ENCODE results near the gene REM1. TPM values are rescaled to one million over a fixed set of nuclear protein-coding genes. Genes with fewer than 3 reads are reported as not detected.
"Not testable (repeated sequence)": the region's sequence is repeated elsewhere in the genome, so short reads cannot be mapped to it uniquely, and the experiment has no call there.

REM1 gene
- total RNA-seq, 4 donors from 2014 or later, result 0.80 to 1.8 (median 1.3) TPM; not detected in 1

GRCh38 chr20:31497838-31498540 lies 22.9 kb downstream of the REM1 start:
- H3K27me3 ChIP-seq, result no peaks in the 10 kb centered on the region
- no peak overlapping the region for H3K4me3 ChIP-seq
- no peak for TF ChIP-seq POLR2A (IDR thresholded peaks at IDR 0.05)
- no peak for TF ChIP-seq EP300 (IDR thresholded peaks at IDR 0.05; ENCODE audit: low read depth)
- TF ChIP-seq CTCF (IDR thresholded peaks at IDR 0.05), result no peak
- TF ChIP-seq POLR2AphosphoS5 (IDR thresholded peaks at IDR 0.05), result no peak
- H3K9me3 ChIP-seq, result no peaks in the 10 kb centered on the region
- H3K27ac ChIP-seq, result peak overlapping the region in 2 of 4 donors; percentile 49 to 66
- in situ Hi-C loops (cut with MboI; ENCODE audit: low pct_ligation_motif_present in 1 of 4, low pct_unique_long_range_greater_than_20kb in 1 of 4, low sequenced_read_pairs in 3 of 4) (no loop called here), intact Hi-C loops (cut with DNase I; ENCODE audit: low total_unique reads) (no loop called here)
- no peak for DNase-seq
- WGBS, 2 donors (ENCODE audit: low coverage in 1 of 2), result 38% methylated on average over 6 of the region's 6 CpGs; no CpG with 5 or more reads in 1 of the 2 donors
- H3K4me1 ChIP-seq, result peaks cover 0 to 8% (median under 1%) of the 10 kb centered on the region in 4 donors
- H3K36me3 ChIP-seq, result no peaks in the 10 kb centered on the region

- Histone ChIP-seq H3K36me3 (no peaks in the 10 kb centered on the region), H3K4me1 (peaks cover 0 to 8% (median 3%) of the 10 kb centered on the region in 4 donors), H3K27ac (no peak overlapping the region), H3K9me3 (no peaks in the 10 kb centered on the region), H3K27me3 (no peaks in the 10 kb centered on the region), H3K4me3 (no peak overlapping the region)
- TF ChIP-seq POLR2AphosphoS5 (IDR thresholded peaks at IDR 0.05) (no peak), POLR2A (IDR thresholded peaks at IDR 0.05) (no peak), CTCF (IDR thresholded peaks at IDR 0.05) (no peak), EP300 (IDR thresholded peaks at IDR 0.05; ENCODE audit: low read depth) (no peak)
- 35% methylated on average over 1 of the region's 1 CpG; no CpG with 5 or more reads in 1 of the 2 donors for WGBS, 2 donors (ENCODE audit: low coverage in 1 of 2)
- DNase-seq, result no peak
- in situ Hi-C loops (cut with MboI; ENCODE audit: low pct_ligation_motif_present in 1 of 4, low pct_unique_long_range_greater_than_20kb in 1 of 4, low sequenced_read_pairs in 3 of 4), result loop anchor here in 1 of 4 donors (5.0 kb wide), 1 partner anchor 43 kb away; no protein-coding TSS in a partner anchor
- intact Hi-C loops (cut with DNase I; ENCODE audit: low total_unique reads), result no loop called here
Observed at GRCh38 chr20:31500527-31500926, 25.4 kb downstream of the REM1 start.

- intact Hi-C loops (cut with DNase I; ENCODE audit: low total_unique reads) (loop anchor here (2.0 kb wide), 1 partner anchor 42 kb away; no protein-coding TSS in a partner anchor), in situ Hi-C loops (cut with MboI; ENCODE audit: low pct_ligation_motif_present in 1 of 4, low pct_unique_long_range_greater_than_20kb in 1 of 4, low sequenced_read_pairs in 3 of 4) (loop anchor here in 1 of 4 donors (5.0 kb wide), 1 partner anchor 46 kb away; no protein-coding TSS in a partner anchor)
- H3K27me3 ChIP-seq, H3K36me3 ChIP-seq, H3K27ac ChIP-seq, H3K9me3 ChIP-seq, H3K4me1 ChIP-seq, H3K4me3 ChIP-seq: not testable (repeated sequence)
- DNase-seq, result peak; percentile 80
- WGBS, 2 donors (ENCODE audit: low coverage in 1 of 2), result 33 to 81% methylated on average over 3 to 20 of the region's 20 CpGs
- TF ChIP-seq CTCF (IDR thresholded peaks at IDR 0.05), result peak; percentile 91 to 95 (median 92)
Observed at GRCh38 chr20:31502884-31503673, 28.0 kb downstream of the REM1 start.

GRCh38 chr20:31505903-31506302 lies 30.8 kb downstream of the REM1 start:
- H3K4me3 ChIP-seq, result no peak overlapping the region
- in situ Hi-C loops (cut with MboI; ENCODE audit: low pct_ligation_motif_present in 1 of 4, low pct_unique_long_range_greater_than_20kb in 1 of 4, low sequenced_read_pairs in 3 of 4), result no loop called here
- WGBS, 2 donors (ENCODE audit: low coverage in 1 of 2), result 85% methylated on average over 1 of the region's 1 CpG
- H3K27me3 ChIP-seq, result no peaks in the 10 kb centered on the region
- H3K4me1 ChIP-seq, result peaks cover 0 to 6% (median 0%) of the 10 kb centered on the region in 4 donors
- no peaks in the 10 kb centered on the region for H3K9me3 ChIP-seq
- no peaks in the 10 kb centered on the region for H3K36me3 ChIP-seq
- DNase-seq, result no peak
- H3K27ac ChIP-seq, result no peak overlapping the region
- TF ChIP-seq CTCF (IDR thresholded peaks at IDR 0.05) (no peak), POLR2A (IDR thresholded peaks at IDR 0.05) (no peak), POLR2AphosphoS5 (IDR thresholded peaks at IDR 0.05) (no peak), EP300 (IDR thresholded peaks at IDR 0.05; ENCODE audit: low read depth) (no peak)
- intact Hi-C loops (cut with DNase I; ENCODE audit: low total_unique reads), result no loop called here

Measured in transverse colon (tissue), 4 donors.